ENCODE measurements around the gene LST1. TPM values are rescaled to one million over a fixed set of nuclear protein-coding genes. Genes with fewer than 3 reads are reported as not detected.

Gene LST1
- polyA plus RNA-seq, 4 donors, result 3.1 to 37.0 (median 14.5) TPM

DNA sequence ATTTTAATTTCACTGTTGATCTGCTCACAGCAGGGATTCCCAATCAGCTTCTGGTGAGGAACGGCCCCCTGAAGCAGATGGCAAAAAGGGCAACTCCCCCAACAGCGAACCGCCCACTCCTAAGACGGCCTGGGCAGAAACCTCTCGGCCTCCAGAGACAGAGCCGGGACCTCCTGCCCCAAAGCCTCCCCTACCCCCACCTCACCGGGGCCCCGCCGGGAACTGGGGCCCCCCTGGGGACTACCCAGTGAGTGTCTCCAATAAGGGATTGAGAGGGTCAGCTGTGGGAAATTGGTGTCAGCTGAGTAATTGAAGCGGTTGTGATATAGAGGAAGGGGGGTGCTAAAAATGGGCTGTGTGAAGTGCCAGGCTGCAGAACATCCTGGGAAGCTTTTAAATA is 40.9 kb downstream of the LST1 start:
- DNase-seq, result no peak
- Histone ChIP-seq H3K27me3 (ENCODE audit: control insufficient read depth in 3 of 3, insufficient read depth in 3 of 3, low read length in 3 of 3) (no peaks in the 10 kb centered on the region), H3K36me3 (ENCODE audit: control insufficient read depth in 3 of 3, insufficient read depth in 2 of 3, low read depth in 1 of 3, low read length in 3 of 3) (peaks cover 42 to 95% (median 55%) of the 10 kb centered on the region in 3 donors), H3K4me3 (ENCODE audit: low read depth in 1 of 3, low read length in 3 of 3) (no peak overlapping the region), H3K4me1 (ENCODE audit: control insufficient read depth in 3 of 3, insufficient read depth in 2 of 3, low read depth in 1 of 3, low read length in 2 of 3) (peaks cover 0 to 5% (median 0%) of the 10 kb centered on the region in 3 donors), H3K9me3 (ENCODE audit: control insufficient read depth in 2 of 2, insufficient read depth in 1 of 2, low read depth in 1 of 2, low read length in 1 of 2) (no peaks in the 10 kb centered on the region), H3K27ac (ENCODE audit: low read depth in 1 of 3, low read length in 2 of 3) (no peak overlapping the region)
- FAIRE-seq, result no peak
- WGBS, 3 donors, result 91 to 97% (median 94%) methylated on average over 10 of the region's 10 CpGs

GRCh38 chr6:31627690-31628287 is 41.7 kb downstream of the LST1 start:
- H3K27me3 ChIP-seq (ENCODE audit: control insufficient read depth in 3 of 3, insufficient read depth in 3 of 3, low read length in 3 of 3), result no peaks in the 10 kb centered on the region
- DNase-seq (no peak), FAIRE-seq (no peak)
- no peaks in the 10 kb centered on the region for H3K9me3 ChIP-seq (ENCODE audit: control insufficient read depth in 2 of 2, insufficient read depth in 1 of 2, low read depth in 1 of 2, low read length in 1 of 2)
- no peaks in the 10 kb centered on the region for H3K4me1 ChIP-seq (ENCODE audit: control insufficient read depth in 3 of 3, insufficient read depth in 2 of 3, low read depth in 1 of 3, low read length in 2 of 3)
- no peak overlapping the region for H3K4me3 ChIP-seq (ENCODE audit: low read depth in 1 of 3, low read length in 3 of 3)
- 91 to 98% (median 96%) methylated on average over 13 to 19 of the region's 19 CpGs for WGBS, 3 donors
- no peak overlapping the region for H3K27ac ChIP-seq (ENCODE audit: low read depth in 1 of 3, low read length in 2 of 3)
- H3K36me3 ChIP-seq (ENCODE audit: control insufficient read depth in 3 of 3, insufficient read depth in 2 of 3, low read depth in 1 of 3, low read length in 3 of 3), result peaks cover 42 to 97% (median 61%) of the 10 kb centered on the region in 3 donors

- peaks cover 45 to 98% (median 69%) of the 10 kb centered on the region in 3 donors for H3K36me3 ChIP-seq (ENCODE audit: control insufficient read depth in 3 of 3, insufficient read depth in 2 of 3, low read depth in 1 of 3, low read length in 3 of 3)
- no peaks in the 10 kb centered on the region for H3K9me3 ChIP-seq (ENCODE audit: control insufficient read depth in 2 of 2, insufficient read depth in 1 of 2, low read depth in 1 of 2, low read length in 1 of 2)
- no peak for FAIRE-seq
- no peaks in the 10 kb centered on the region for H3K27me3 ChIP-seq (ENCODE audit: control insufficient read depth in 3 of 3, insufficient read depth in 3 of 3, low read length in 3 of 3)
- H3K4me1 ChIP-seq (ENCODE audit: control insufficient read depth in 3 of 3, insufficient read depth in 2 of 3, low read depth in 1 of 3, low read length in 2 of 3), result no peaks in the 10 kb centered on the region
- H3K27ac ChIP-seq (ENCODE audit: low read depth in 1 of 3, low read length in 2 of 3), result no peak overlapping the region
- 89 to 92% (median 89%) methylated on average over 7 of the region's 7 CpGs for WGBS, 3 donors
- no peak for DNase-seq
- H3K4me3 ChIP-seq (ENCODE audit: low read depth in 1 of 3, low read length in 3 of 3), result no peak overlapping the region
Measured at GRCh38 chr6:31629014-31629413, 42.9 kb downstream of the LST1 start.

GRCh38 chr6:31630177-31630934 is 44.3 kb downstream of the LST1 start:
- WGBS, 3 donors, result 91 to 94% (median 92%) methylated on average over 25 of the region's 25 CpGs
- DNase-seq (no peak), FAIRE-seq (no peak)
- H3K27me3 ChIP-seq (ENCODE audit: control insufficient read depth in 3 of 3, insufficient read depth in 3 of 3, low read length in 3 of 3), result no peaks in the 10 kb centered on the region
- H3K36me3 ChIP-seq (ENCODE audit: control insufficient read depth in 3 of 3, insufficient read depth in 2 of 3, low read depth in 1 of 3, low read length in 3 of 3), result peaks cover 55 to 98% (median 73%) of the 10 kb centered on the region in 3 donors
- no peaks in the 10 kb centered on the region for H3K4me1 ChIP-seq (ENCODE audit: control insufficient read depth in 3 of 3, insufficient read depth in 2 of 3, low read depth in 1 of 3, low read length in 2 of 3)
- H3K9me3 ChIP-seq (ENCODE audit: control insufficient read depth in 2 of 2, insufficient read depth in 1 of 2, low read depth in 1 of 2, low read length in 1 of 2), result no peaks in the 10 kb centered on the region
- no peak overlapping the region for H3K4me3 ChIP-seq (ENCODE audit: low read depth in 1 of 3, low read length in 3 of 3)
- H3K27ac ChIP-seq (ENCODE audit: low read depth in 1 of 3, low read length in 2 of 3), result no peak overlapping the region

DNA sequence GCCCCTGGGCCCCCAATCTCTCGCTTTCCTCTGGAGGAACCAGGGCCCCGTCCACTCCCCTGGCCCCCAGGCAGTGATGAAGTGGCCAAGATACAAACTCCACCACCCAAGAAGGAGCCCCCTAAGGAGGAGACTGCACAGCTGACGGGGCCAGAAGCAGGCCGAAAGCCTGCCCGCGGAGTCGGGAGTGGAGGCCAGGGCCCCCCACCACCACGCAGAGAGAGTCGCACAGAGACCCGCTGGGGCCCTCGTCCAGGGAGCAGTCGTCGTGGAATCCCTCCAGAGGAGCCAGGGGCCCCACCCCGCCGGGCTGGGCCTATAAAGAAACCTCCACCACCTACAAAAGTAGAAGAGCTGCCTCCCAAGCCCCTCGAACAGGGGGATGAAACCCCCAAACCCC is 45.1 kb downstream of the LST1 start:
- no peak overlapping the region for H3K4me3 ChIP-seq (ENCODE audit: low read depth in 1 of 3, low read length in 3 of 3)
- 89 to 93% (median 91%) methylated on average over 15 to 16 of the region's 16 CpGs for WGBS, 3 donors
- H3K27me3 ChIP-seq (ENCODE audit: control insufficient read depth in 3 of 3, insufficient read depth in 3 of 3, low read length in 3 of 3), result no peaks in the 10 kb centered on the region
- no peak overlapping the region for H3K27ac ChIP-seq (ENCODE audit: low read depth in 1 of 3, low read length in 2 of 3)
- DNase-seq (no peak), FAIRE-seq (no peak)
- H3K36me3 ChIP-seq (ENCODE audit: control insufficient read depth in 3 of 3, insufficient read depth in 2 of 3, low read depth in 1 of 3, low read length in 3 of 3), result peaks cover 59 to 98% (median 71%) of the 10 kb centered on the region in 3 donors
- no peaks in the 10 kb centered on the region for H3K9me3 ChIP-seq (ENCODE audit: control insufficient read depth in 2 of 2, insufficient read depth in 1 of 2, low read depth in 1 of 2, low read length in 1 of 2)
- H3K4me1 ChIP-seq (ENCODE audit: control insufficient read depth in 3 of 3, insufficient read depth in 2 of 3, low read depth in 1 of 3, low read length in 2 of 3), result no peaks in the 10 kb centered on the region

- Histone ChIP-seq H3K9me3 (ENCODE audit: control insufficient read depth in 2 of 2, insufficient read depth in 1 of 2, low read depth in 1 of 2, low read length in 1 of 2) (no peaks in the 10 kb centered on the region), H3K4me3 (ENCODE audit: low read depth in 1 of 3, low read length in 3 of 3) (no peak overlapping the region), H3K4me1 (ENCODE audit: control insufficient read depth in 3 of 3, insufficient read depth in 2 of 3, low read depth in 1 of 3, low read length in 2 of 3) (no peaks in the 10 kb centered on the region), H3K27me3 (ENCODE audit: control insufficient read depth in 3 of 3, insufficient read depth in 3 of 3, low read length in 3 of 3) (no peaks in the 10 kb centered on the region), H3K36me3 (ENCODE audit: control insufficient read depth in 3 of 3, insufficient read depth in 2 of 3, low read depth in 1 of 3, low read length in 3 of 3) (peaks cover 56 to 98% (median 74%) of the 10 kb centered on the region in 3 donors), H3K27ac (ENCODE audit: low read depth in 1 of 3, low read length in 2 of 3) (no peak overlapping the region)
- DNase-seq (no peak), FAIRE-seq (no peak)
- WGBS, 3 donors, result 86 to 92% (median 89%) methylated on average over 31 to 32 of the region's 32 CpGs
Measured at GRCh38 chr6:31631681-31632278, 45.7 kb downstream of the LST1 start.

- H3K9me3 ChIP-seq (ENCODE audit: control insufficient read depth in 2 of 2, insufficient read depth in 1 of 2, low read depth in 1 of 2, low read length in 1 of 2), result no peaks in the 10 kb centered on the region
- DNase-seq (no peak), FAIRE-seq (no peak)
- H3K27ac ChIP-seq (ENCODE audit: low read depth in 1 of 3, low read length in 2 of 3), result no peak overlapping the region
- no peaks in the 10 kb centered on the region for H3K4me1 ChIP-seq (ENCODE audit: control insufficient read depth in 3 of 3, insufficient read depth in 2 of 3, low read depth in 1 of 3, low read length in 2 of 3)
- no peaks in the 10 kb centered on the region for H3K27me3 ChIP-seq (ENCODE audit: control insufficient read depth in 3 of 3, insufficient read depth in 3 of 3, low read length in 3 of 3)
- peaks cover 56 to 98% (median 72%) of the 10 kb centered on the region in 3 donors for H3K36me3 ChIP-seq (ENCODE audit: control insufficient read depth in 3 of 3, insufficient read depth in 2 of 3, low read depth in 1 of 3, low read length in 3 of 3)
- 94 to 96% (median 95%) methylated on average over 26 of the region's 26 CpGs for WGBS, 3 donors
- no peak overlapping the region for H3K4me3 ChIP-seq (ENCODE audit: low read depth in 1 of 3, low read length in 3 of 3)
Measured at GRCh38 chr6:31632279-31632946, 46.3 kb downstream of the LST1 start.

DNA sequence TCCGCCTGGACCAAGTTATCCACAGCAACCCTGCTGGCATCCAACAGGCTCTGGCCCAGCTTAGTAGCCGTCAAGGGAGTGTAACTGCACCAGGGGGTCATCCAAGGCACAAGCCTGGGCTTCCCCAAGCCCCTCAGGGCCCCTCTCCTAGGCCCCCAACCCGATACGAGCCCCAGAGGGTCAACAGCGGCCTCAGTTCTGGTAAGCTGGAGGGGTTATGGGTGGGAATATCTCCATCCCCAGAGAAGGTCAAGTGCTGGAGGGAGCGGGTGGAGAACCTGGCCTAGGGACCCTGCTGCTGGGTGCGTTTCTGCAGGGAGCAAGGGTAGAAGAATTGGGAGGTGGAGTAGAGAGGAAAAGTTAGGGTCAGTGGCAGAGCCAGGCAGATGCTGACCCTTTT is 47.4 kb downstream of the LST1 start:
- Histone ChIP-seq H3K27me3 (ENCODE audit: control insufficient read depth in 3 of 3, insufficient read depth in 3 of 3, low read length in 3 of 3) (no peaks in the 10 kb centered on the region), H3K4me3 (ENCODE audit: low read depth in 1 of 3, low read length in 3 of 3) (no peak overlapping the region), H3K36me3 (ENCODE audit: control insufficient read depth in 3 of 3, insufficient read depth in 2 of 3, low read depth in 1 of 3, low read length in 3 of 3) (peaks cover 46 to 93% (median 62%) of the 10 kb centered on the region in 3 donors), H3K9me3 (ENCODE audit: control insufficient read depth in 2 of 2, insufficient read depth in 1 of 2, low read depth in 1 of 2, low read length in 1 of 2) (no peaks in the 10 kb centered on the region), H3K27ac (ENCODE audit: low read depth in 1 of 3, low read length in 2 of 3) (no peak overlapping the region), H3K4me1 (ENCODE audit: control insufficient read depth in 3 of 3, insufficient read depth in 2 of 3, low read depth in 1 of 3, low read length in 2 of 3) (no peaks in the 10 kb centered on the region)
- WGBS, 3 donors, result 90 to 96% (median 92%) methylated on average over 7 of the region's 7 CpGs
- DNase-seq (no peak), FAIRE-seq (no peak)

Measured in small intestine (tissue), 7 donors.